CD4-positive, alpha-beta T cell treated with Interleukin-2 at 100 ng/mL for 4 hours (primary cell): Measurements from ENCODE around the gene ZRANB3.
A peak's percentile ranks its signal among the peaks of the same experiment; 100 is the strongest.

Source experiments
- DNase-seq: peaks from one replicate; pipeline ENCODE4 v3.0.0-alpha.2; 2020; ENCODE audit warnings: low spot score

Gene ZRANB3

DNA sequence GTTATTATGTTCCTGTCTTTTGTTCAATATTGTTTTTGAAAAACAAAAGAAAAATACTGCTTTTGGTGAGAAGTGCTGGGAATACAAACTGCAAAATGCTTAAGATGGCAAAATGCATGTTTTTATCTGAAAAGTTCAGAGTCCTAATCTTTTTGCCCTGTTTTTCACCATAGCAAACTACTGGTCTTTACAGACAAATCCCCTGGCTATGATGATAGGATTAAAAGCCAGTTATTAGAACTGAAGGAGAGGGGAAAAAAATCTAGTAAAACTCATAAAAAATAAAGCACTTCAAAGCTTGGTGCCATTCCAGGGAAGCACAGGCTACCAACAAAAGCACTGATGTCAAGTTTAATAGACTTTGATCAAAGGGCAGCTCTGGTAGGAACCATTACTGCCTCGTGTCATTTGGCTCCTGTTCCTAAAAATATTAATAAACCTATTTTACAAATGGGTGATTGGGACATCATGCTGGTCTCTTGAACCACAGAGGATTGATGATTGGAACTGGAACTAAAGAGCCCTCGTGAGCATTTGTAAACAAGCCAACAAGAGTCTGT is 284.2 kb downstream of the ZRANB3 start:
- no peak for DNase-seq

DNA sequence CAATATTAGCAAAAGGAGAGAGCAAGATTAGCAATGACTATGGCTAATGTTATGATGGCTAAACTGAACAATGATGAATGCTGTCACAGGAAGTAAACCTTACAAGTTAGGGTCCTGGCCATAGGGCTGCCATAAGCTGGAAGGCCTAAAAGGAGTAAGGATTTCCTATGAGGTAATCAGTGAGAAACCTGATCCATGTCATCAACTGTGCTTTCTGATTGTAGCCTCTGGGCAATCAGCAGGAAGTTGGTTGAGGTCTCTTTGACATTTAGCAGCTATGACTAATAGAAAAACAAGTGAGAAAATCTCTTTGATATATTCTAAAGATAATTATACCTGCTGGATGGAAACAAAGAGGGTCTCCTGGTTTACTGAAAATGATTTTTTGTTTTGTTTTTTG is 285.9 kb downstream of the ZRANB3 start:
- DNase-seq, result peak; percentile 7

DNA sequence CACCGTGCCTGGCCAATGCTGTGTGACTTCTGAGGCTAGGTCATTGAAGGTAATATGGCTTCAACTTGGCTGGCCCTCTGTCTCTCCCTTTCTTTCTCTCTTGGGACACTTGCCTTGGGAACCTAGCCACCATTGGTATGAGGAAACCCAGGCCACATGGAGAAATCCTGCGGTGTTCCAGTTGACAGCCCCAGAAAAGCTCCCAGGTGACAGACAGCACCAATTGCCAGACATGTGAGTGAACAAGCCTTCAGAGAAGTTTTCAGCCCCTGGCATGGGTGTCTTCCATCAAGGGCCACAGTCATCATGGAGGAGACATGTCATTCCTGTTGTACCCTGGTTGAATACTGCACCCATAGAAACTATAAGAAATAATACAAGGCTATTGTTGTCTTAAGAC is 292.4 kb downstream of the ZRANB3 start:
- DNase-seq, result no peak

DNA sequence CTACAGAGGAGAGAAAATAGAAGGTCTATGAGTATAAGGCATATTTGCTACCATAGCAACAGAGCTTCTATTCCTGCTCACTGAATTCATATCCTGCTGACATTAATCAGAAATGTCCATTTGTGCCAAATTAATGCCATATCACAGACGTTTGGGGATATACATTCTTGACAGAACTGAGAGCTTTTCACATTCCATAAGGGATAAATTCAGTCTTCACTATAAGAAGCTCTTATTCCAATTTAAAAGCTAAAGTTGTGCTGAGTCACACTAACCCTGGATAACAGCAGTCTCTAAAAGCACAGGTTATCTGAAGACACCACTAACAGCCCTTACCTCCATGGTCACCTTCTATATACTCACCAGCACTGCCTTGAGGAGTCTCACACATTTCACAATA is 300.9 kb downstream of the ZRANB3 start:
- DNase-seq, result no peak

DNA sequence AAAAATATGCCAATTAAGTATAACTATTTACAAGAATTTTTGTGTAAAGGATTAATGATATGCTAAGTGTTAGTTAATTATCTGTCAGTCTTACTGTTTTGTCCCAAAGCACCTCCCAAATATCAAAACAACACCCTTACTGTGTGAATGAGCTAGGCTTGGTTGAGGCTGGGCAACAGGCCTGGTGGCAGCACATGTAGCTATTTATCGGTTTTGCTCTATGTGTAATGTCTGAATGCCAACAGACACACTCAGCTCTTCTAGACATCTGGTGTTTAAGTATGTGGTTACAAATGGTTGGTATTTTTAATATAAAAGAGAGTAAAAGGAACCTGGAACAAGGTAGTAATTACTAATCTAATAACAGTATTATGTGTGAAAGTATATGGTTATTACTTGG is 303.6 kb downstream of the ZRANB3 start:
- DNase-seq, result no peak

DNA sequence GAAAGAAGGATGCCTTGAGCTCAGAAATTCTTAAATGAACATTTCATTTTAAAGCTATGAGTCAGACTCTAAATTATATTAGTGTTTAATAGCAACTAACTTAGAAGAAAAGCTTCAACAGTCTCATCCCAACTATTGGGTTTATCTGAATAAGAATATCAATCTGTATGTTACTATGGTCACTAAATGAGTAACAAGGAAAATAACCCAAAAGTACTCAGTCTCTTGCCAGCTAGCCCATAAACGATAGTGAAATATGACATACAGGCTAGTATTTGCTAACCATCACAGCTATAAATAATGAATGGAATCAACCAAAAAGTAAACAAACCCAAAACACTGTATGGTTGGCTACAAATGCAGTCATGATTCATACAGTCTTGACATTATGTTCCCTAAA is 304.1 kb downstream of the ZRANB3 start:
- no peak for DNase-seq

DNA sequence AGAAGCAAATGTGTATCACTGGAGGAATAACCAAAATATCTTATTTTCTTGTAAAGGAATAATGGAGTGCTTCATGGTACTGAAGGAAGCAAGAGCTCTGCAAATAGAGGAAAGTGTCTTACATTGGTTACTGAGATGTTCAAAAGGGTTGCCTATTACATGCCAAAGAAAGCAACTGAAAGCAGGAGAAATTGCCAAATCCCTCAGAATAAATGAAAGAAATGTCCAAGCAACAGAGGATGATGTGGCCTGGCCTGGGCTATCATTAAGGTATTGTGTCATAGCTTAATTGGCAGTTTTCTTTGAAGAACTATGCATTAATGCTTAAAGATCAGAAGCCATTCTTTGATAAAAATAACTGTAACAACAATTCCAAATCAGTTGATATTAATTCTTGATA is 305.2 kb downstream of the ZRANB3 start:
- DNase-seq, result no peak

DNA sequence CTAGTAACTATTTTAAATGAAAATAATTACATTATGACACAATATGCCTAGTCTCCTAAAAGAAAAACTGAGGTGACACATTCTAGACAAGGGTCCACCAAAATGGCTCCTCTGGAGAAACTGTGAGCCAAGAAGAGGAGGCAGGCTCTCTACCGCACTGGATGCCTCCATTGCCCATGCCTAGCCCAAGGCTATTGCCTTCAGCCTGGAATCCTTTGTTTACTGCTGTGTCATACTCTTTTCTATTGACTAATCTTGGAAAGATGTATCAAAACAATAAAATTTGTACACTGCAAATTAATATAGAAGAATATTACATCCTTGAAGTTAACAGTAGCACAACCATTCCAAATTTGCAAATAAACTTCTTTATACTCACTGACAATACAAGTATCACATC is 311.8 kb downstream of the ZRANB3 start:
- no peak for DNase-seq

DNA sequence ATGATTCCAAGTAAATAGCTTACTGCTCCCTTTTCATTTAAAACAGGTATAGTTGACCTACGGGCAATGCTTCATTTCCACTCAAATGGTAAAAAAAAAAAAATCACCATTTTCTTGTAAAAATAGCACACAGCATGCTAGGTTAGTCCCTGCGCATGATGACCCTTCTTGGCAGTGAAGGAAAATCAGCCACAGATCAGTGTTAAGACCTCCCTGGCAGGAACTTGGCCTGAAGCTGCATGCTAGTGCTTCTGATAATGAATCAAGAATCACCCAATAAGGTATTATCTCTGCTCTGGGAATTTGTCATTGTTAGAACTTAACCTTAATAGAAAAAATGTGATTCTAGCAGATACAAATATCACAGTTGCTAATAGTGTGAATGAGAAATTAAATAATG is 312.6 kb downstream of the ZRANB3 start:
- no peak for DNase-seq

DNA sequence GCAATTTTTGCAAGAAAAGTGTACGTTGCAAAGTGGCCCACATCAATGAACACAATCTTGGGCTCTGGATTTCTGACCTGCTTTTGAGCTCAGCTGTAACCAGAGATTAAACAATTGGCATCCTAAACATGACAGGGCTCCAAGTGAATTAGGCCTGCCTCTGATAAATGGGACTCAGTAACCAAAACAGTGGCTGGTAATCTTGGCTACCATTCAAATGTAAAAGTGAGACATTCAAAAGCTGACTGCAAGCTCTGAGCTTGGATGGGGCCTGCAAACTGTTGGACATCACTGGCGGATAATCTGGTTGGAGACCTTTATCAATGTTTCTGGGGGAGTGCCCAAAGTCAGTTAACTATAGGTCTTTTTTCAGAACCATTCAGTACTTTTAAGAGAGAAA is 318.3 kb downstream of the ZRANB3 start:
- no peak for DNase-seq

DNA sequence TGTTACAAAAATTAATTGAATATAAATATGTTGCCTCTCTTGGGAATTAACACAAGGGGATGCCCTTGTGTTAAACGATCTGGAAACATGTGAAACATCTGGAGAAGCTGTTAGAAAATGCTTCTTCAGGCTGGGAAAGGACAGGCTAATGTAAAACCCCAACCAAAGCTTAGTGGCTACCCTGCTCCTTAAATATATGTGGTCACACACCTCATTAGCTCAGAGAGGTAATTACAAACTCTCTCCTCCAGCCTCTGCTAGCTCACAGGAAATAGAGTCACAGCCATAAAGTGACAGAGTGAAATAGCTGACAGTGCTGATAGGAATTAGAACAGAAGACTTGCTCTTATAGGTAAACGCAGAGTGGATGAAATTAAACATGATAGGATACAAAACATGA is 323.0 kb downstream of the ZRANB3 start:
- no peak for DNase-seq

DNA sequence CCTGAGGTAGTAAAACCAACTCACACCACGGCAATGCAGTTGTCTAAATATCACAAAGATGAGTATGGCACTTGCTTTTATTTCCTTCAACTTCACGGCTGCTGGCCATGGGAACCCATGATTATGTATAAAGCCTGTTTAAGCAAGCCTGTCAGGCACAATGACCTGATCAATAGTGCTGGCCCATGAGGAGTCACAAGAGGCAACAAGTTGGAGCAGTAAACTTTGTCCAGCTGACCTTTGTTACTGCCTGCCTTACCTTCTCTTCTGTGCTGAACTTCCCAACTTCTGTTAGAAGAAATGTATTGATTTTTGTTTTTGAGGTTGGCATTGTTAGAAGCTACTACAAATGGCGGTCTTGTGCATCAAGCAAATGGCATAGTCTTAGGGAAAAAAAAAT is 327.1 kb downstream of the ZRANB3 start:
- no peak for DNase-seq

DNA sequence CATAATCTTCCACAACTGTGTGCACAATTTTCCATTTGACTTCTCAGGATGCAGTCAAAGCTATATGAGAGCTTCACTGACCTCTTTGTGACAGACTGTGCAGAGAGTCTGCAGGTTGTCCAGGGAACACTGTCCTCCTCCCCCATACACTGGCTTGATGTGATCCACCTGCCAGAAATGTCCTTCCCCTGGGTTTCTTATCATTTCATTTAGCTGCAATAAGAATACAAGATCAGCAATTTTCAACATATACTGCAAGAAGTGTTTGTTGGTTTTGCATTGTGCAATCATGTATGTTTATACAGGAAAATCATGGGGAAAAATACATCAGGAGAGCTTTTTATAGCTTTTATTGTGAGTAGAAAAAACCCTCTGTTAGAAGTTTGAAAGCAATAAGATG is 328.3 kb downstream of the ZRANB3 start:
- no peak for DNase-seq

DNA sequence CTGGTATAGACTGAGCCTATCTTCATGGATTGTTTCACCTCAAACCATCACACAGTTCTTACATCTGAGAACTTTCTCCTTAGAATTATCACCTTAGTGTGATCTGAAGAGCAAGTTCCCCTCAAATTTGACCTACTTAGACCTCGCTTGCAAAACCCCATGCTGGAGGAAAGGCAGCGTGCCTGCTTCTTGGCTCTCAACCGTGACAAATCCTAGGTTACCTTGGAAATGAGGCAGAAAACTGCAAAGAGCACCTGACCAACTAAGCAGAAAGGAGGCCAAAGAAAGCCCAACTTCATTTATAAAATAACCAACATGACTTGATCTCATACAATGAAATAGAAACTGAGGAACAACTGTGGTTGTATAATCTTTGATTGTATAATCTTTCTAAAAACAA is 332.5 kb downstream of the ZRANB3 start:
- DNase-seq, result no peak

DNA sequence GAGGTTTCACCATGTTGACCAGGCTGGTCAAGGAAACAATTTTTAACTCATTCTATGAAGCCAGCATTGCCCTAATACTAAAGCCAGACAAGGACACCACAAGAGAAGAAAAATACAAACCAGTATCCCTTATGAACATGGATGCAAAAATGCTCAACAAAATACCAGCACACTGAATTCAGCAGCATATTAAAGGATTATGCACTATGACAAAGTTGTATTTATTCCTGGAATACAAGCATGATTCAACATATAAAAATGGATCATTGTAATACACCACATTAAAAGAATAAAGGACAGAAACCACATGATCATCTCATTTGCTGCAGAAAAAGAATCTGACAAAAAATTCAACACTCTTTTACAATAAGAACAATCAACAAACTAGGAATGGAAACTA is 340.2 kb downstream of the ZRANB3 start:
- no peak for DNase-seq

DNA sequence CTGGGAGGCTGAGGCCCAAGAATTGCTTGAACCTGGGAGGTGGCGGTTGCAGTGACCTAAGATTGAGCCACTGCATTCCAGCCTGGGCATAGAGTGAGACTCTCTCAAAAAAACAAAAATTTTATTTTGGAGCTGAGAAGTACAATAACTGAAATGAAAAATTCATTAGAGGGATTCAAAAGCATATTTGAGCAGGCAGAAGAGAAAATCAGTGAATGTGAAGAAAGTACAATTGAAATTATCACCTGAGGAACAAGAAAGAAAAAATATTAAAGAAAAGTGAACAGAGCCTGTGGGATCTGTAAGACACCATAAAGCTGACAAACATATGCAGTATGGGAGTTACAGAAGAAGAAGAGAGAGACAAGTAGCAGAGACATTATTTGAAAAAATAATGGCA is 341.9 kb downstream of the ZRANB3 start:
- DNase-seq, result no peak

DNA sequence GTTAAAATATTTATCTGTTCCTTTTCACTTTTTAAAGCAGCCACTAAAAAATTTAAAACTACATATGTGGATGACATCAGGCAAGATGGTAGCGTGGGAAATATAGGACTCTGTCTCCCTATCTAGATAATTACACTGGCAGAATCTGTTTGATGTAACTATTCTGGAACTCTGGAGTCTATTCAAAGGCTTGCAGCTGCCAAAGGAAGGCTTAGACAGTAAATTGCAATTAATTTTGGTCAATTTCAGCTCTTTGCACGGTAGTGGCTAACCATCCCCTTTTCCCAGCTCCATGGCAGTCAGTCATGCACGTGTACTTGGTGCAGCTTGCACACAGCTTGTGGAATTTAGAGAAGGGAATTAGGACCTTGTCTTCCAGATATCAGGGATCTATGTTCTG is 343.7 kb downstream of the ZRANB3 start:
- DNase-seq, result no peak

DNA sequence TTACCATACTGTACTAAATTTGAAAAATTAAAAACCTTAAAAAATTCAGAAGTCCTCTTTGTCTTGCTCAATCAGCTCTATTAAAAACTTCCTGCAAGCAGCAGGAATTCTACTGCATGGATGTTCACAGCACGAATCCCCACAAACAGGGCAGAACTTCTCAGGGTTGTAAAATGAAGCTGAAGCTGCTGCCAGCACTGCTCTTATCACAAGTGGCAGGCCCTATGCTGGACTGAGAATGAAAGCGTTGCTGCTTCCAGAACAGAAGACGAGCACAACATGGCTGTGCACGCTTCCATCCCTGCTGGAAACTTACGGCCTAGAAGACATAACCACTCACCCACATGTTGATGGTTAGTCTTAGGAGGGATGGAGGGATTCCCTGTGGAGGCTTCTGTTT is 345.0 kb downstream of the ZRANB3 start:
- DNase-seq, result no peak

DNA sequence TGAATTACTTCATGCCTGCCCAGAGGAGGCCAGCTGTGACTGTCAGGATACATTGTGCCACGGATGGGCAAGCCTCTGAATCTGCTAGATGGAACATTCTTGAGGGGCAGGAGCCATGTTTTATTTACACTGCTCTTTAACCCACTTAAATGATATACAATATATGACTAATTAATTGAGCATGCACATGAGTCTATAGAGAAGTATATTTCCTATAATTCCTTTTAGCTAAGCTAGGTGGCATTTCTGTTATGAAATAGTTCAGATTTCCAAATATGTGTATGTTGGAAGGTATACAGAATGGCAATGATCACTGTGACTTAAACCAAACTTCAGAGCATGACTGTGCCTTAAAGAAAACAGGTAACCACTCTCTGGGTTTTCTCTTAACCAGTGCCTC is 347.2 kb downstream of the ZRANB3 start:
- DNase-seq, result no peak

DNA sequence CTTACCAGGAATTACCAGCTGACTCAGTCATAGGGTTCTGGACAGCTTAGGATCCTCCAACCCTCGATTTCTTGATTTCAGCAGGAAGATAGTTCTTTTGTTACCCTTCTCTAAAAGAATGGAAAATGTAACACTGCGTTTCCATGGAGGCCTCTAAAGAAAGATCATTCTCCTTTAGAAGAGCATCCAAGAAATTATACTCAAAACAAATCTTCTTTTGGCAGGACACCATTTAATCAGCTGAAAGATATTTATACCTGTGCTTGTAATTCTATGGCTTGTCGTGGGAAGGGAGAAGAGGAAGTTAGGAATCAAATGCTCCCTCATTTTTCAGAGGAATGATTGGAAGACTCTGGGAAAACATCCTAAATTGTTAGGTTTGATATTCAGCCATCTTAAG is 348.4 kb downstream of the ZRANB3 start:
- DNase-seq, result no peak

DNA sequence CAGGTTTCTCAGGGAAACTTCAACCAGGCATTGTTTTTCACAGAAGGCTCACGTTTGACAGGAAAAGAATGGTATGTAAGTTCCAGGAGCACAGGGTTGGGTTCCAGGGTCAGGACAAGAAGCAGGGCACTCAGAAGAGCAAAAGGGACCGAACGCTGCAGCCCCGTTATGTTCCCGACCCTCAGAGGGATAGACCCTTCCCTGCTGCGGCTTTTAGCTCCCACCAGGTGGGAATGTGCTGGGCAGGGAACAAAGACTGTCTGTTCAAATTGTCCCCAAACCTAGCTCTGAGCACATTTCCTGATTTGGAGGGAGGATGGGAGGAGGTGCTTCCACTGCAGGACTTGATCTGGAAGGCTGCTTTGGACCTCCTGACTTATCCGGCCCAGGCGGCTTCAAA is 348.8 kb downstream of the ZRANB3 start:
- DNase-seq, result no peak

DNA sequence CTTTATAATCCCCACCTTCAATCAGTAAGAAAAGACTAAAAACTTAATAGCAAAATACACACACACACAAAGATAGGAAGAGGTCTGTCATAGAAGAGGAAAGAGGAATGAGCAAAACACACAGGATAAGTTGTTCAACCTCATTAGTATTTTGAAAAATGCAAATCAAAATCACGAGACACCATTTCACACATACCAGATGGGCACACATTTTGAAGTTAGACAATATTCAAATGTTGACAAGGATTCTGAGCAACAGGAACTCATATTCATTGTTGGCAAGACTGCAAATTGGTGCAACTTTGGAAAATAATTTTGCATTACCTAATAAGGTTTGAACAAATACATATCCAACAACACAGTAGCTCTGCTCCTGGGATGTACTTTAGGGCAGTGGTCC is 351.3 kb downstream of the ZRANB3 start:
- DNase-seq, result no peak

DNA sequence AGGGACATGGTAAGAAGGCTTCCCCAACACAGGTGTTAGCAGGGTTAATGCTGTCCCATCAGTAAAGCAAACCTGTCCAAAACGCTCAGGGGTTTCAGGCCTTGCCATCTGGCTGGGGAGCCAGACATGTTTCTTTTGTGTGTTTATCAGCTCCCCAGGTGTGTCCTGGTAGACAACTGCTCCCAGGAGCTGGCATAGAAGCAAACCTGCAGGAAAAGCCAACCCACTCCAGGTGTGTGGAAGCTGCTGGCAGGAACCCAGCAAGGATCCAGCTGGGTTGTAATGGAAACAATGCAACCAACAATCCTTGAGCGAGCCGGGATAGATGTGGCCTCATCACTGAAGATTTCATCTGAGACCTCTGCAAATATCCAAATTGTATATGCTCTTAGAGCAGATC is 355.8 kb downstream of the ZRANB3 start:
- no peak for DNase-seq

DNA sequence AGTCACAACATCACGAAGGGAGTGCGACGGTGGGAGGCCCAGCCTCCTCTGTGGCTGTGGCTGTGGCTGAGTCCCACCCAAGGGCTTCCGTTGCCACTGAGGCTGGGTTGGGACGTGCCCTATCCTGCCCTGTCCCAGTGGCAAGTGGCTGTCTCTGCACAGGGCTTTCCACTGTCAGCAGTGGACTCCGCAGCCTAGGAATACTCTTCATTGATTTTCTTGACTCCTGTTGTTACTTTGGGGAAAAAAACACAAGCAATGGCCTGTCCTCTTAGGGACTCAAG is 356.3 kb downstream of the ZRANB3 start:
- DNase-seq, result no peak

DNA sequence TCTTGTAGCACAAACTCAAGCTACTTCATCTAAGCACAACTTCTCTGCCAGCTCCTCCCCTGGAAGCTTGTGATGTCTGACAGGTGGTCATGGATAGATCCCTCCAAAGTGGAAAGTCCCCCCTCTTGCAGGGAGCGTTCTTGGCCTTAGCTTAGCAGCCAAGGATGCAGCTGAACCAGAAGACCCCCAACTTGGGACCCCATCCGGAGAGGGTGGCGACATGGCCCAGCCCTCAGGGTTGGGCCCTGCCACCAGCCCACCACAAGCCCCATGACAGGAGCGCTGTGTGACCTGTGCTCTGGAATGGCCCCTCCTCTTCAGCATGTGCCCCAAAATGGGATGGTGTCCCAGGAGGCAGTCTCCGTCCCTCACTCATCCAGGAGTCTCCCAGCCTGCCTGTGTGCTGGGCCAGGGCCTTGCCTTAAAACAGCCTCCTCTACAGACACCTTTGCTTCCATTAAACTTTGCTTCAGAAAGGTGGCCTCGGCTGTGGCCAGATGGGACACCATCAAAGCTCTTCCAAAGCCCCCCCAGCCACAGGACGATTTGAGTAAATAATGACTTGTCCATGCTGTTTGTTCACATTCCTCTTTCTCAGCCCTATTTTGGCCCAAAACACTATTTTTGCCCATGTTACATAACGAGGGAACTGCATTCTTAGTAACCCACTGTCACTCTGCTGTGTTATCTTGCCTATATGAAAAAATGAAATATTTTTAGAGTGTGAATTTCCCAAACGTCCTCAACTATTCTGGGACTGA is 356.8 kb downstream of the ZRANB3 start:
- no peak for DNase-seq
